GM10248 (cell line): Measurements from ENCODE around the gene ITGA11.

Experiments used
- CTCF ChIA-PET: fragments of 300-600 bp; sonication (Branson Sonifier 250); formaldehyde crosslinking; extraction: SDS; loops from one replicate; lab custom pipeline; 2021; ENCODE audit warnings: antibody characterized with exemption; lab: Yijun Ruan, JAX
- POLR2A ChIA-PET: fragments of 350-650 bp; sonication (Branson Sonifier 250); formaldehyde crosslinking; extraction: SDS; loops from one replicate; lab custom pipeline; 2020; ENCODE audit warnings: antibody characterized with exemption; lab: Yijun Ruan, JAX
- DNase-seq: peaks from one replicate; pipeline ENCODE4 v3.0.0; 2012; ENCODE audit errors: extremely low spot score
- TF ChIP-seq, protein P1 (sequence below): IDR thresholded peaks from 2 replicates; pipeline ENCODE4 v1.5.1; 2012; ENCODE audit warnings: mild to moderate bottlenecking, low read depth; ENCODE audit errors: extremely low read depth, missing control alignments, control extremely low read depth

Gene ITGA11

DNA sequence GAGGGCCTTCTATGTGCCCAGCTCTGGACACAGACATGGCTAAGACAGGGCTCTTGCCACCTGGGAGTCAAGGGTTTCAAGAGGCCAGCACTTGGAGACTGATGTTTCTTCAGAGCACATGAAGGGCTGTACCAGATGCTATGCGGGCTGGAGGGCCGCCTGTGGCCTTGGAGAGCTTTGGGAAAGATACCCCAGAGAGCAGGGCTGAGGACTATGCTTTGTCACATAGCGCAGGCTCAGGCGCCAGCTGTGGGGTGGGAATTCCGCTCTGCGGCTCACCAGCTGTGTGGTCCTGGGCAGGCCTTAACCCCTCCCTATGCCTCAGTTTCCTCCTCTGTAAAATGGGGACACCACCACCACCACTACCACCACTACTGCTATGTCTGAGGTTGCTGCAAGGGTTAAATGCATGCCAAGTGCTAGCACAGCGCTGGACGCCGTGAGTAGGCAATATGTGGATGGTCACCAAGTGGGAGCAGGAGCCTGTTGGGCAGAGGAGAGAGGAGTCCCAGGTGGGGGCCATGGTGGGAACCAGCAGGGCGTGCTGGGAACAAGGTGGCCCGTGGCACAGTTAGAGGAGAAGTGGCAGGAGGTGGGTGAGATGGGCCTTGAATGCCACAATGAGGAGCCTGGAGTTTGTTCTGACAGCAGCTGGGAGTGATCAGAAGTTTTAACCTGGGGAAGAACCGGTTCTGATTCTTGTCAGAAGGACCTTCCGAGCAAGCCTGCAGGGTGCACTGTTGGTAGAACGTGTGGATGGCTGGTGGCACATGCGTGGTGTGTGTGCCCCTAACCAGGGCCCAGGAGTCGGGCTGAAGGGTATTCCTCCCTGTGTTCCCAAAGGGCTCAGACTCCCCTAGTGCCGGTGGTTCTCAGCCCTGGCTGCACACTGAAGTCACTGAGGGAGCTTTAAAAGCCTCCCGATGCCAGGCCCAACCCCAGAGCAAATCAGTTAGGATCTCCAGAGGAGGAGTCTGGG, 112.7 kb downstream of the ITGA11 start:
- CTCF ChIA-PET, result interaction anchor here (1.5 to 2.3 kb wide), 2 partner anchors 12 to 66 kb away, joined by 6 to 13 read pairs; no protein-coding TSS in a partner anchor
- TF ChIP-seq, protein P1, sequence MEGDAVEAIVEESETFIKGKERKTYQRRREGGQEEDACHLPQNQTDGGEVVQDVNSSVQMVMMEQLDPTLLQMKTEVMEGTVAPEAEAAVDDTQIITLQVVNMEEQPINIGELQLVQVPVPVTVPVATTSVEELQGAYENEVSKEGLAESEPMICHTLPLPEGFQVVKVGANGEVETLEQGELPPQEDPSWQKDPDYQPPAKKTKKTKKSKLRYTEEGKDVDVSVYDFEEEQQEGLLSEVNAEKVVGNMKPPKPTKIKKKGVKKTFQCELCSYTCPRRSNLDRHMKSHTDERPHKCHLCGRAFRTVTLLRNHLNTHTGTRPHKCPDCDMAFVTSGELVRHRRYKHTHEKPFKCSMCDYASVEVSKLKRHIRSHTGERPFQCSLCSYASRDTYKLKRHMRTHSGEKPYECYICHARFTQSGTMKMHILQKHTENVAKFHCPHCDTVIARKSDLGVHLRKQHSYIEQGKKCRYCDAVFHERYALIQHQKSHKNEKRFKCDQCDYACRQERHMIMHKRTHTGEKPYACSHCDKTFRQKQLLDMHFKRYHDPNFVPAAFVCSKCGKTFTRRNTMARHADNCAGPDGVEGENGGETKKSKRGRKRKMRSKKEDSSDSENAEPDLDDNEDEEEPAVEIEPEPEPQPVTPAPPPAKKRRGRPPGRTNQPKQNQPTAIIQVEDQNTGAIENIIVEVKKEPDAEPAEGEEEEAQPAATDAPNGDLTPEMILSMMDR, result no peak
- DNase-seq, result no peak
- POLR2A ChIA-PET, result no interaction called here

DNA sequence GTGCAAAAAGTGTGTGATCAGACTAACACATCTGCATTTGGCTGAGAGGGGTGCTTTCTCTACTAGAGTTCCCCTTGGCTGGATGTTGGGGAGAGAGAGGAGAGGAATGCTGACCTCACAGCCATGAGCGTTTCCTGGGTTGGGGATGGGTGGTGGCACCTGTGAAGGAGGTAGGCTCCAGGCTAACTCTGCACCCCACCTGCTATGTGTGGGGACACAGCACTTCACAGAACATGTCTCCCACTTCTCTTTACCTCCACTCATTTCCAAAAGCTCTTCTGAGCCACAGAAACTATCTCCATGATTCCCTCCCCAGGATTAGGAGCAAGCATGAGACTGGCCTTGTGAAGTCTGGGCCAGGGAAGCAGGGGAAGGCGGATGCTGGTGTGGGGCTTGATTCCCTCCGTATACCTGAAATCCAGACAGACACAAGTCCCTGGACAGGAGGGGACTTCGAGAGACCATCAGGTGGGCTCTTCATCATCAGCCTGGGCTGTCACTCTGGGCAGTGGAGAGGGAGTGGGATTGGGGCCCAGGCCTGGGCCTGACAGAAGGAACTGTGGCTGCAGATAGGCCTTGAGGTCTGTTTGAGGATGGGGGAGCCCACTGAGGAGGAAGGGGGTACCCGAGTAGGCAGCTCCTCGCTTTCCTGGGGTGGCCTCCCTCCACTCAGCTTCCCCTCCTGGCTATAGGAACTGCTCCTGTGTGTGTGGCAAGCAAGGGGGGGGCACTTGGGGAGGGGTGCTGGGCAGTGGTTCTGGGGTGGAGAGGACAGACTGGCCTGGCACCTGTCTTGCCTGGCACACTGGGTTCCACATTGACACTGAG, 113.7 kb downstream of the ITGA11 start:
- POLR2A ChIA-PET, result no interaction called here
- TF ChIP-seq, protein P1, result no peak
- no peak for DNase-seq
- CTCF ChIA-PET, result interaction anchor here (1.1 to 2.3 kb wide), 2 partner anchors 11 to 12 kb away, joined by 3 to 13 read pairs; no protein-coding TSS in a partner anchor

DNA sequence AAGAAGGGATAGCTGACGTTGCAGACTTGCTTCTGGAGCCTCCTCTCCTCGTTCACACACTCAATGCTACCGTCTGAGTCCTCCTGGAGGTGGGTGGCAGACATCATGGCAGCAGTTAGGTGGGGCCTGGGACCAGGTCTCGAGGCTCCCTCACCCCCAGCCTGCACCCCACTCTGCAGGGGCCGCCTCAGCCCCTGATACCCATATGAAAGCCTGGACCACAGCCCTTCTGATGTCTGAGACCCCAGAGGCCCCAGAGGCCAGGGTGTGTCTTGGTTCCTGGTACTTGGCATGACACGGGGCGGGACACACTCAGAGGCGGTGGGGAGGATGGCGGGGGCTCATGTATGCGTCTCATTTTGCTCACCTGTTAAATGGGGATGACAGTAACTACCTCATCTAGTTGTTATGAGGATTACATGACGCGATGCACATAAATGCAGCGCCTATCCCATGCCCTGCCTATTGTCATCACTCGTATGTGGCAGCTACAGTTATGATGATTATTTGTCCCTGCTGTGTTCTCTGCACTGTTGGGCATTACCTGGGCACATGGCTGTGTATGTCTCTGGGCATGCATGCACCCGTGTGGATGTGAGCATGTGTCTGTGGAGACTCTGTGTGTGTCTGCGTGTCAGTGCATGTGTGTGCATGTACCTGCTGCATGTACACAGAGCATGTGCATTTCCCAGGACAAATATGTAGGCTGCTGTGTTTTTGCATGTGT, 114.5 kb downstream of the ITGA11 start:
- DNase-seq, result no peak
- ChIA-PET CTCF (interaction anchor here (1.1 to 1.2 kb wide), 2 partner anchors 11 to 64 kb away, joined by 3 to 8 read pairs; no protein-coding TSS in a partner anchor), POLR2A (no interaction called here)

DNA sequence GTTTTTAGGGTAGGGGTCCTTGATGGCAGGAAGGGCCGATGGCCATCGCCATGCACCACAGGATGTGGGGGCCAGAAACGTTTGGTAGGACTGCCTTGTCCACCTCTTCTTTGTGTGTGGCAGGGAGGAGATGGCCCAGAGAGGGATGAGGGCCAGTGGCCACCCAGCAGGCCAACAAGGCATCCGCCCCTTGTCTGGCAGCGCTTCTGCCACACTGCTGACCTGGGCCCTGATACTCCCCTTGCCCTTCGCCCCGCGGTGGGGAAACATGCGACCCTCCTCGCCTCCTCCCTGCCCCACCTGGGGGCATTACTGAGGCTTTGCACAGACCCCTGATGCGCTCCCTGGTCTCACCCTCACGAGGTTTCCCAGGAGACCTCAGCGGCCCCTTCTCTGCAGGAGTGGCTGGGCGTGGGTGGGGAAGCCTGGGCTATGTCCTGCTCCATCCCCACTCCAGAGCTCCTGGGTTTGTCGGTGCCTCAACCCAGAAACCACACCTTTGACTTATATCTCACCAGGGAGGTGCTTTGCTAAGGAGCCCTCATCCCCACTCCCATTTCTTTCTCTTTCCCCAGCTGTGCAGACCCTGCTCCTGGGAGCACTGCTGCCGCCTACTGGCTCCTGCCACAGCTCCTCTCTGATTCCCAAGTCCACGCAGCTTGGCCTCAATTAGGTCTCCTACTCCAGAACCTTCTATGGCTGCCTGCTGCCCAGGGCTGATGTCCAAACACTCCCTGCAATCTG, 115.7 kb downstream of the ITGA11 start:
- TF ChIP-seq, protein P1, result peak; percentile 40
- no peak for DNase-seq
- POLR2A ChIA-PET, result no interaction called here
- CTCF ChIA-PET, result interaction anchor here (0.8 to 2.0 kb wide), 9 partner anchors 8 to 244 kb away, joined by 3 to 21 read pairs (median 3); no protein-coding TSS in a partner anchor

More for the DNA sequence above, 114.5 kb downstream of the ITGA11 start:
- TF ChIP-seq, protein P1, result no peak

DNA sequence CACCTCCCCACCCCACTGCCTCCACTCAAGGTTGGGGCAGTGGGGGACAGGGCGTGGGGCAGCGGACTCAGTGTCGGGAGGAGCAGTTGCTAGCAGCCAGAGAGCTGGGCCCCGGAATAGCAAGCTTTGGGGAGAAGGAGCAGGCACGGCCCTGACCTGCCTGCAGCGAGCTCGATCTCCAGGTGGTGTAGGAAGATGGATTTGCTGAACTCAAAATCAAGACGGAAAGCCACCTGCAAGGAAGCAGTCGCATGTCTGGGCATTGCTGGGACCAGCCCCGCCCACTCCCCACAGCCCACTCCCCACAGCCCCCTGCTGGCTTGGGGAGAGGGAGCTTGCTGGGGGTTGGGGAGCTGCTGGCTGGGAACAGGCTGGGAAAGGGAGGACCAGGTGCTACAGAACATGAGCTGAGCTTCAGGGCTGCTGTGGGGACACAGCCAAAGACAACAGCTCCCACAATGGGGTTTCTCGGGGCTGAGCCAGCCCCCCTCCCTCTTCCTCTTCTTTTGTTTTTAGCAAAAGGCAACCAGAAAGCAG, 116.4 kb downstream of the ITGA11 start:
- POLR2A ChIA-PET, result no interaction called here
- no peak for DNase-seq
- CTCF ChIA-PET, result interaction anchor here (1.0 to 2.0 kb wide), 8 partner anchors 9 to 244 kb away, joined by 3 to 21 read pairs (median 3); no protein-coding TSS in a partner anchor
- TF ChIP-seq, protein P1, result no peak
